Measurements from ENCODE around the gene DNAJC24. TPM values are rescaled to one million over a fixed set of nuclear protein-coding genes. Genes with fewer than 3 reads are reported as not detected.

The DNAJC24 gene
- total RNA-seq, 1 donor from 2014 or later = 17.1 TPM

- no peak overlapping the region for H3K4me3 ChIP-seq (ENCODE audit: low read depth, low read length)
- no peaks in the 10 kb centered on the region for H3K36me3 ChIP-seq (ENCODE audit: control insufficient read depth, insufficient read depth, low read length)
- no peak for TF ChIP-seq CTCF (IDR thresholded peaks at IDR 0.05; ENCODE audit: insufficient read depth, low read length, poor library complexity, severe bottlenecking)
- H3K27me3 ChIP-seq (ENCODE audit: control insufficient read depth, insufficient read depth, low read length) = no peaks in the 10 kb centered on the region
- DNase-seq (ENCODE audit: low read depth) = no peak
Observed at GRCh38 chr11:31449040-31449439, 79.4 kb downstream of the DNAJC24 start.

- no peak for TF ChIP-seq CTCF (IDR thresholded peaks at IDR 0.05; ENCODE audit: insufficient read depth, low read length, poor library complexity, severe bottlenecking)
- no peak for DNase-seq (ENCODE audit: low read depth)
- H3K4me3 ChIP-seq (ENCODE audit: low read depth, low read length) = no peak overlapping the region
- no peaks in the 10 kb centered on the region for H3K27me3 ChIP-seq (ENCODE audit: control insufficient read depth, insufficient read depth, low read length)
- no peaks in the 10 kb centered on the region for H3K36me3 ChIP-seq (ENCODE audit: control insufficient read depth, insufficient read depth, low read length)
Observed at GRCh38 chr11:31450841-31451240, 81.2 kb downstream of the DNAJC24 start.

- Histone ChIP-seq H3K27me3 (ENCODE audit: control insufficient read depth, insufficient read depth, low read length) (no peaks in the 10 kb centered on the region), H3K36me3 (ENCODE audit: control insufficient read depth, insufficient read depth, low read length) (no peaks in the 10 kb centered on the region)
- no peak for TF ChIP-seq CTCF (IDR thresholded peaks at IDR 0.05; ENCODE audit: insufficient read depth, low read length, poor library complexity, severe bottlenecking)
Observed at GRCh38 chr11:31455177-31455576, 85.5 kb downstream of the DNAJC24 start.

GRCh38 chr11:31464436-31464835, 94.8 kb downstream of the DNAJC24 start:
- Histone ChIP-seq H3K27me3 (ENCODE audit: control insufficient read depth, insufficient read depth, low read length) (no peaks in the 10 kb centered on the region), H3K4me3 (ENCODE audit: low read depth, low read length) (no peak overlapping the region), H3K36me3 (ENCODE audit: control insufficient read depth, insufficient read depth, low read length) (no peaks in the 10 kb centered on the region)
- no peak for DNase-seq (ENCODE audit: low read depth)
- TF ChIP-seq CTCF (IDR thresholded peaks at IDR 0.05; ENCODE audit: insufficient read depth, low read length, poor library complexity, severe bottlenecking) = no peak

More at GRCh38 chr11:31455177-31455576, 85.5 kb downstream of the DNAJC24 start:
- no peak for DNase-seq (ENCODE audit: low read depth)
- H3K4me3 ChIP-seq (ENCODE audit: low read depth, low read length) = no peak overlapping the region

- no peak for TF ChIP-seq CTCF (IDR thresholded peaks at IDR 0.05; ENCODE audit: insufficient read depth, low read length, poor library complexity, severe bottlenecking)
- DNase-seq (ENCODE audit: low read depth) = no peak
- Histone ChIP-seq H3K36me3 (ENCODE audit: control insufficient read depth, insufficient read depth, low read length) (no peaks in the 10 kb centered on the region), H3K27me3 (ENCODE audit: control insufficient read depth, insufficient read depth, low read length) (no peaks in the 10 kb centered on the region), H3K4me3 (ENCODE audit: low read depth, low read length) (no peak overlapping the region)
Observed at GRCh38 chr11:31474083-31474482, 104.4 kb downstream of the DNAJC24 start.

- no peaks in the 10 kb centered on the region for H3K36me3 ChIP-seq (ENCODE audit: control insufficient read depth, insufficient read depth, low read length)
- no peaks in the 10 kb centered on the region for H3K27me3 ChIP-seq (ENCODE audit: control insufficient read depth, insufficient read depth, low read length)
- no peak for DNase-seq (ENCODE audit: low read depth)
- no peak overlapping the region for H3K4me3 ChIP-seq (ENCODE audit: low read depth, low read length)
- no peak for TF ChIP-seq CTCF (IDR thresholded peaks at IDR 0.05; ENCODE audit: insufficient read depth, low read length, poor library complexity, severe bottlenecking)
Observed at GRCh38 chr11:31477528-31478222, 108.0 kb downstream of the DNAJC24 start.
